NCI-H1930 (cell line): ENCODE data around the gene C4A.
"Not testable (repeated sequence)": the region's sequence is repeated elsewhere in the genome, so short reads cannot be mapped to it uniquely, and the experiment has no call there.

ENCODE experiments used
- DNase-seq, 2 experiments: peaks; one replicate each; lab custom pipeline; 2025; lab: John Stamatoyannopoulos, UW

Gene C4A

GRCh38 chr6:31958741-31959739 lies 22.8 kb upstream of the C4A start, which contains the start of the genes NELFE and SKIC2:
NELFE (minus strand) TSS chr6:31958971; CDS start chr6:31958446, 525 bp downstream.
SKIC2 (plus strand) TSS chr6:31959175; CDS start chr6:31959193, 18 bp downstream.
- peak; percentile 96 to 98 for DNase-seq

GRCh38 chr6:31961616-31962015 lies 20.2 kb upstream of the C4A start:
- no peak for DNase-seq

- no peak for DNase-seq
Observed at GRCh38 chr6:31963921-31964320, 17.9 kb upstream of the C4A start.

GRCh38 chr6:31965700-31966099 lies 16.2 kb upstream of the C4A start:
- no peak for DNase-seq

- DNase-seq, result no peak
Observed at GRCh38 chr6:31966506-31966905, 15.4 kb upstream of the C4A start.

GRCh38 chr6:31966997-31967925 lies 14.6 kb upstream of the C4A start:
- DNase-seq, result no peak

GRCh38 chr6:31967926-31968320 lies 13.9 kb upstream of the C4A start:
- DNase-seq, result no peak

GRCh38 chr6:31968326-31968725 lies 13.5 kb upstream of the C4A start:
- no peak for DNase-seq

GRCh38 chr6:31968791-31969711 lies 12.8 kb upstream of the C4A start:
- DNase-seq, result no peak

GRCh38 chr6:31969712-31970603 lies 11.9 kb upstream of the C4A start:
- no peak for DNase-seq

GRCh38 chr6:31970604-31971271 lies 11.1 kb upstream of the C4A start:
- no peak for DNase-seq

- DNase-seq, result no peak
Observed at GRCh38 chr6:31971279-31971992, 10.4 kb upstream of the C4A start.

- peak; percentile 96 to 97 for DNase-seq
Observed at GRCh38 chr6:31971993-31972708, 9.7 kb upstream of the C4A start, which contains the start of gene DXO. DXO (minus strand) TSS chr6:31972138; CDS start chr6:31971675, 463 bp downstream.

GRCh38 chr6:31972709-31973350 lies 9.0 kb upstream of the C4A start:
- no peak for DNase-seq

GRCh38 chr6:31976065-31976464 lies 5.8 kb upstream of the C4A start:
- DNase-seq, result not testable (repeated sequence)

- no peak for DNase-seq
Observed at GRCh38 chr6:31977816-31978431, 3.9 kb upstream of the C4A start.

GRCh38 chr6:31978831-31979230 lies 3.0 kb upstream of the C4A start:
- no peak for DNase-seq
